MCF 10A (cell line): ENCODE measurements around the gene EIPR1. TPM values are rescaled to one million over a fixed set of nuclear protein-coding genes. Genes with fewer than 3 reads are reported as not detected.

Experiments used
- BruUV-seq: library from RNA; stranded (reverse); fragments of 400-500 nt; replicated peaks from 2 replicates; lab custom pipeline; 2021; lab: Mats Ljungman, UMichigan
- CTCF ChIA-PET: fragments of 300-600 bp; sonication (Branson Sonifier 250); formaldehyde crosslinking; extraction: SDS; loops from one replicate; lab custom pipeline; 2021; ENCODE audit warnings: antibody characterized with exemption, inconsistent platforms; lab: Yijun Ruan, JAX
- POLR2A ChIA-PET: fragments of 300-600, 350-650 bp; sonication (Branson Sonifier 250); formaldehyde crosslinking; extraction: SDS; loops from one replicate; lab custom pipeline; 2020; ENCODE audit warnings: antibody characterized with exemption, inconsistent platforms; lab: Yijun Ruan, JAX
- DNase-seq: peaks from one replicate; pipeline ENCODE4 v3.0.0-alpha.2; 2018; ENCODE audit not compliant: unreplicated experiment
- H3K27ac Mint-ChIP-seq: one replicate; pipeline ENCODE4 v1.8.0; 2022; ENCODE audit warnings: mild to moderate bottlenecking, low read depth, mixed read lengths; ENCODE audit not compliant: unreplicated experiment
- H3K27me3 Mint-ChIP-seq: one replicate; pipeline ENCODE4 v1.8.0; 2022; ENCODE audit warnings: mixed read lengths; ENCODE audit not compliant: insufficient read depth, unreplicated experiment
- H3K36me3 Mint-ChIP-seq: one replicate; pipeline ENCODE4 v1.8.0; 2022; ENCODE audit warnings: mild to moderate bottlenecking, moderate library complexity, mixed read lengths; ENCODE audit not compliant: insufficient read depth, unreplicated experiment
- H3K4me1 Mint-ChIP-seq: one replicate; pipeline ENCODE4 v1.8.0; 2022; ENCODE audit warnings: mixed read lengths; ENCODE audit not compliant: insufficient read depth, unreplicated experiment
- H3K4me3 Mint-ChIP-seq: one replicate; pipeline ENCODE4 v1.8.0; 2022; ENCODE audit warnings: mild to moderate bottlenecking, moderate library complexity, mixed read lengths; ENCODE audit not compliant: unreplicated experiment
- H3K9me3 Mint-ChIP-seq: one replicate; pipeline ENCODE4 v1.8.0; 2022; ENCODE audit warnings: mixed read lengths; ENCODE audit not compliant: unreplicated experiment
- intact Hi-C: fragments of 100-400 bp; cut with micrococcal nuclease; formaldehyde crosslinking; loops from 2 replicates; pipeline ENCODE4 v1.14.1; 2022
- total RNA-seq: library from RNA; stranded (reverse); gene quantifications from 2 replicates; pipeline ENCODE4 v1.2.3, GENCODE V29; 2022
- TF ChIP-seq, protein P1 (sequence below): fragments of 200-600 bp; IDR thresholded peaks from one replicate; pipeline ENCODE4 v1.8.0; 2022; ENCODE audit warnings: antibody characterized with exemption, mild to moderate bottlenecking; ENCODE audit not compliant: unreplicated experiment

EIPR1 gene
- total RNA-seq, 1 experiment from 2014 or later: 49.0 TPM

GRCh38 chr2:3414133-3414860 is 36.7 kb upstream of the EIPR1 start:
- H3K4me1 Mint-ChIP-seq: no peaks in the 10 kb centered on the region
- no peaks in the 10 kb centered on the region for H3K27me3 Mint-ChIP-seq
- POLR2A ChIA-PET: interaction anchor here (0.9 kb wide), 1 partner anchor 17 kb away, joined by 3 read pairs; no protein-coding TSS in a partner anchor
- TF ChIP-seq, protein P1, sequence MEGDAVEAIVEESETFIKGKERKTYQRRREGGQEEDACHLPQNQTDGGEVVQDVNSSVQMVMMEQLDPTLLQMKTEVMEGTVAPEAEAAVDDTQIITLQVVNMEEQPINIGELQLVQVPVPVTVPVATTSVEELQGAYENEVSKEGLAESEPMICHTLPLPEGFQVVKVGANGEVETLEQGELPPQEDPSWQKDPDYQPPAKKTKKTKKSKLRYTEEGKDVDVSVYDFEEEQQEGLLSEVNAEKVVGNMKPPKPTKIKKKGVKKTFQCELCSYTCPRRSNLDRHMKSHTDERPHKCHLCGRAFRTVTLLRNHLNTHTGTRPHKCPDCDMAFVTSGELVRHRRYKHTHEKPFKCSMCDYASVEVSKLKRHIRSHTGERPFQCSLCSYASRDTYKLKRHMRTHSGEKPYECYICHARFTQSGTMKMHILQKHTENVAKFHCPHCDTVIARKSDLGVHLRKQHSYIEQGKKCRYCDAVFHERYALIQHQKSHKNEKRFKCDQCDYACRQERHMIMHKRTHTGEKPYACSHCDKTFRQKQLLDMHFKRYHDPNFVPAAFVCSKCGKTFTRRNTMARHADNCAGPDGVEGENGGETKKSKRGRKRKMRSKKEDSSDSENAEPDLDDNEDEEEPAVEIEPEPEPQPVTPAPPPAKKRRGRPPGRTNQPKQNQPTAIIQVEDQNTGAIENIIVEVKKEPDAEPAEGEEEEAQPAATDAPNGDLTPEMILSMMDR: no peak
- H3K27ac Mint-ChIP-seq: no peak overlapping the region
- H3K36me3 Mint-ChIP-seq: peaks cover 35% of the 10 kb centered on the region
- intact Hi-C loops: no loop called here
- no TSS peak for BruUV-seq
- DNase-seq: no peak
- CTCF ChIA-PET: interaction anchor here (1.6 to 3.7 kb wide), 2 partner anchors 9 to 15 kb away, joined by 4 to 38 read pairs; no protein-coding TSS in a partner anchor
- no peaks in the 10 kb centered on the region for H3K9me3 Mint-ChIP-seq
- no peak overlapping the region for H3K4me3 Mint-ChIP-seq

GRCh38 chr2:3413697-3414096 is 36.1 kb upstream of the EIPR1 start:
- no peaks in the 10 kb centered on the region for H3K27me3 Mint-ChIP-seq
- no peak for DNase-seq
- BruUV-seq: no TSS peak
- peaks cover 35% of the 10 kb centered on the region for H3K36me3 Mint-ChIP-seq
- no peak overlapping the region for H3K27ac Mint-ChIP-seq
- CTCF ChIA-PET: interaction anchor here (1.6 to 3.7 kb wide), 2 partner anchors 10 to 16 kb away, joined by 4 to 38 read pairs; no protein-coding TSS in a partner anchor
- TF ChIP-seq, protein P1: no peak
- H3K9me3 Mint-ChIP-seq: no peaks in the 10 kb centered on the region
- POLR2A ChIA-PET: interaction anchor here (0.9 kb wide), 1 partner anchor 16 kb away, joined by 3 read pairs; no protein-coding TSS in a partner anchor
- H3K4me1 Mint-ChIP-seq: no peaks in the 10 kb centered on the region
- H3K4me3 Mint-ChIP-seq: no peak overlapping the region
- intact Hi-C loops: no loop called here

DNA sequence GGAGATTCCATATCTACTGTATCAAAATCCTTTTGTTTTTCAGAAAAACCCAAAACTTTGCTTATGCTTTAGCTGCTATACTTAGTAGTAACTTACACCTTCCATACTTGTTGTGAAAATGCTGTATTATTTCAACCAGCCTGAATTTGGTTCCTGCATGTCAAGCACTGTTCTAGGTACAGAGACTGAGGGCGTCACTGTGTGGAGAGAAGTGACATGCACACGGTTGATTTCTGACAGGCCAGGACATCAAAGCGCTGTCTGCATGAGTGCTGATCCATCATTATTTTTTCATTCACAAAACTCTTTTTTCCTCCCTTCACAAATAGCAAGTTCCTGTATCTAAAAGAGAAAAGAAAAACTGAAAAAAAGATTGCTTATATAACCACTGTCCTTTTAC is 33.5 kb upstream of the EIPR1 start:
- intact Hi-C loops: no loop called here
- Mint-ChIP-seq H3K4me1 (no peaks in the 10 kb centered on the region), H3K4me3 (no peak overlapping the region), H3K9me3 (no peaks in the 10 kb centered on the region), H3K27me3 (no peaks in the 10 kb centered on the region), H3K36me3 (peaks cover 37% of the 10 kb centered on the region), H3K27ac (no peak overlapping the region)
- TF ChIP-seq, protein P1: no peak
- no TSS peak for BruUV-seq
- no peak for DNase-seq
- CTCF ChIA-PET: no interaction called here
- POLR2A ChIA-PET: no interaction called here

DNA sequence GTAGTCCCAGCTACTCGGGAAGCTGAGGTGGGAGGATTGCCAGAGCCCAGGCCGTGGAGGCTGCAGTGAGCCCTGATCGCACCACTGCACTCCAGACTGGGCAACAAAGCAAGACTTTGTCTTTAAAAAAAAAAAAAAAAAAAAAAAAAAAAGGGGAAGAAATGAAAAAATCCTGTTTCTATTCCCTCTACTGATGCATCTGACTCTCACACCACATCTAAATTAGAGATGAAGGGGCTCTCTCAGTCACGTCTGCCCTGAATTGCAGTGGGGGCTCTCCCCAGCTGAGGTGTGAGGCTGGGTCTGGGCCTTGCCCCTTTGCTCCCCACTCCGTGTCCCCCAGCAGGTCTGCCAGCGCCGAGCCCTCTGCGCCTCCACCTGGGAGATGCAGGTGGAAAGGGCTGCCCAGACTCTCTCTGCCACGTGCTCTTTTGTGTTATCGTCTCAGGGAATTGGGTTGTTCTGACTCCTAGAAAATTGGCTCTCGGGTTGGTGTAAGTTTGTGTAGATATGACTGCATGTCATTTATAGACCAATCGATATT is 32.1 kb upstream of the EIPR1 start:
- POLR2A ChIA-PET: no interaction called here
- CTCF ChIA-PET: no interaction called here
- Mint-ChIP-seq H3K36me3 (peaks cover 36% of the 10 kb centered on the region), H3K9me3 (no peaks in the 10 kb centered on the region), H3K4me3 (no peak overlapping the region), H3K27ac (no peak overlapping the region), H3K27me3 (no peaks in the 10 kb centered on the region), H3K4me1 (no peaks in the 10 kb centered on the region)
- TF ChIP-seq, protein P1: no peak
- intact Hi-C loops: no loop called here
- DNase-seq: no peak
- BruUV-seq: no TSS peak
